CD4-positive, alpha-beta T cell treated with Interferon gamma for 1 hour (primary cell): Measurements from ENCODE around the gene STK24.
A peak's percentile ranks its signal among the peaks of the same experiment; 100 is the strongest.
"Not testable (repeated sequence)": the region's sequence is repeated elsewhere in the genome, so short reads cannot be mapped to it uniquely, and the experiment has no call there.

Experiments
- DNase-seq: peaks from one replicate; pipeline ENCODE4 v3.0.0-alpha.2; 2020

The STK24 gene

DNA sequence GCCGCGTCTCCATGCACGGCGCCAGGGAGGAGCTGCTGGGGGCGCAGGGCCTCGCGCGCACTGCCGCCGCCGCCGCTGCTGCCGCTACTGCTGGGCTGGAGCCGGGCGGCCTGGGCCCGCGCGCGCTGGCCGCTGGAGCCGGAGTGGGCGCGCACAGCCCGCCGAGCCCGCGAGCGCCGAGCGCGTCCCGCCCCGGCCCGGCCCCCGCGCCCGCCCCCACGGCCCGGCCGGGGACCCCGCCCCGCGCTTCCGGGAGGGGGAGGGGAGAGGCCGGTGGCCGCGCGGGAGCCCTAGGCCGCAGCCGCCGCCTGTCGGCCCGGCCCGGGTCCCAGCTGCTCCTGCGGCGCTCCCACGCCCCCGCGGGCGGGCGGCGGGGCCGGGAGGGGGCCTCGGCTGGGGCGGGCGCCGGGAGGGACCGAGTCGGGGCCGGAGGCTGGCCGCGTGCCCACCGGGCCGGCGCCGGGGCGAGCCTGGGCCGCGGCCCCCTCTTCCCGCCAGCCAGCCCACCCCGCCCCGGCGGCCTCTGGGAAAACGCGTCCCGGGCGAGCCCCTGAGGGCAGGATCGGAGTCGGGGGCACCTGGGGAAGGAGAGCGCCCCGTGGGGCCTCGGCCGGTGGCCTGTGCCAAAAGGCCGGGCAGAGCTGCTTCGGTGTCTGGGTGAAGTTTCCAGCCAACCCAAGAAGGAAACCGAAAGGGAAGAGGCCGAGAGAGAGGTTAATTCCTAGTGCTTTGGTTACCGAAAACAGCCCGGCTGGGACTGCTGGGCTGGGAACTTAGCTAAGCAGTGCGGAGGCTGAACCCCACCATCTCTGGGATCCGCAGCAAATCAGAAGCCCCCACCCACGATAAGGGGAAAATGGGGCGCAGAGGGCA is at the start of gene STK24:
Gene STK24 (minus strand): TSS at position 145 of the 873 bp plus-strand sequence. CDS start 321 bp downstream, outside the sequence.
- peak; percentile 62 for DNase-seq

DNA sequence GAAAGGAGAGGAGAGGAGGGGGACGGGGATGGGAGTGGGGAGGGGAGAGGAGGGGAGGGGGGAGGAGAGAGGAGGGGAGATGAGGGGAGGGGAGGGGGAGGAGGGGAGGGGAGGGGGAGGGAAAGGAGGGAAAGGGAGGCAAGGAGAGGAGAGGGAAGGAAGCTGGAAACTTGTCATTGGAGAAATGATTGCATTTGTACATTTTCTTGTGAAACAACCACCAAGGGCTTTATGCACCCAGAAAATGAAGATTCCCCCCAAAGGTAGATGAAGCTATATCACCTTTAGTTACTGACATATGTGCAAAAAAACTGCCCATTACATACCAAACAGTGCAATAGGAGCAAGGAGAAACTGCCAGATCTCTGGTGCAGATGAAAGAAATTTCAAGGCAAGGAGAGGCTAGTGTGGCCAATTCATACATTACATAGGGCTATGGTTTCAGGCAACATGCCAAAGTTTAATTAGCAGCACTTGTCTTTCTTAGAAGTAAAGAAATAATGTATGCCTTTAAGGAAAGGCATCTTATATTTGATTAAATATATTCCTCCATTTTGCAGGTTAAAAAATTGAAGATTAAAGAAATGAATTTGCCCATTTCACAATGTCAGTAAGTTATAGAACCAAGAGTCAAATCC is 49.5 kb upstream of the STK24 start:
- no peak for DNase-seq

DNA sequence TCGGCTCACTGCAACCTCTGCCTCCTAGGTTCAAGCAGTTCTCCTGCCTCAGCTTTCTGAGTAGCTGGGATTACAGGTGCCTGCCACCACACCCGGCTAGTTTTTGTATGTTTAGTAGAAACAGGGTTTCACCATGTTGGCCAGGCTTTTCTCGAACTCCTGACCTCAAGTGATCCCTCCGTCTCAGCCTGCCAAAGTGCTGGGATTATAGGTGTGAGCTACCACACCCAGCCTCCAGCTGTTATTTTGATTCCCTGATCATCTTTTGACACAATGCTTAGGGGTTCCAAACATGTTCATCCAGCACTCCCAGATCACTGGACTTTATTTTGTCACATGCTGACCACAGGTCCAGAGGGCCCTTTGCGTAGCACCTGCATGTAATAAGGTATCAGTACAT is 47.7 kb upstream of the STK24 start:
- not testable (repeated sequence) for DNase-seq

DNA sequence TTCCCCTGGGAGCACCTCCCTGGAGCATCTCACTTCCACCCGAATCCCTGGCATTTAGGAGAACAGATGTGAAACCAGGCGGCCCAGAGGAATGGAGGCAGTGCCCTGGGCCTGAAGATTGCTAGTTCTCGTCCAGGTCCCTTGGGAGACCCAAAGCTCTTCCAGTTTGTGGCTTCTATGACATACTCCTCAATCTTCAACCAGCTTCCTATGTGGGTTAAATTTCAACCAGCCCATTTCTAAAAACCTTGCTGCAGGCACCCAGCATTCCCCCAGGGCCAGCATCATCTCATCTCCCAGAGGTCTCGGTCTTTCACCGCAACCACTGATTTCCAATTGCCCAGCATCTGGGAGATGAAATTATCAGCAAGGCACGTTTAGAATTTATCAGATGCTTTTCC is 46.0 kb upstream of the STK24 start:
- no peak for DNase-seq

DNA sequence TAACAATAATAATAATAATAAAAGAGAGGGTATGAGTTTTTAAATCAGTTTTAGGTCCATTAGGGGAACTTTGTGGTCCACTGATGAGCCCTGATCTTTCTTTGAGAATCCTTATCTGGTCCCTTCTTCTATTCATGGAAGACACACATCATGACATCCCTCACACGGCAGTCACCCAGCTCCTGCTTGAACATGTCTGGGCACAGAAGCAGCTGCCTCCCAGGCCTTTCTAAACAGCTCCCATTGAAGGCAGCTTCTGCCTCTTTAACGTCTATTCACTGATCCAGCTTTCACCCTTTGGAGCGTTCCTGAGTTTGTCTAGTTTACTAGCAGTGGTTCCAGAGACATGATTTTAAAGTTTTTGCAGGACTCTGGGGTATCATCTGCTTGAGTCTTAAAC is 42.6 kb upstream of the STK24 start:
- no peak for DNase-seq

DNA sequence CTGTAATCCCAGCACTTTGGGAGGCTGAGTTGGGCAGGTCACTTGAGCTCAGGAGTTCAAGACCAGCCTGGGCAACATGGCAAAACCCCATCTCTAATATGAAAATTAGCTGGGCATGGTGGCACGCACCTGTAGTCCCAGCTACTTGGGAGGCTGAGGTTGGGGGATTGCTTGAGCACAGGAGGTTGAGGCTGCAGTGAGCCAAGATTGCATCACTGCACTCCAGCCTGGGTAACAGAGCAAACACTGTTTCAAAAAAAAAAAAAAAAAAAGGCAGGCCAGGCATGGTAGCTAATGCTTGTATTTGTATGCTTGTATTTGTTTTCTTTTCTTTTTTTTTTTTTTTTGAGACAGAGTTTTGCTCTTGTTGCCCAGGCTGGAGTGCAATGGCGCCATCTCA is 38.7 kb upstream of the STK24 start:
- not testable (repeated sequence) for DNase-seq

DNA sequence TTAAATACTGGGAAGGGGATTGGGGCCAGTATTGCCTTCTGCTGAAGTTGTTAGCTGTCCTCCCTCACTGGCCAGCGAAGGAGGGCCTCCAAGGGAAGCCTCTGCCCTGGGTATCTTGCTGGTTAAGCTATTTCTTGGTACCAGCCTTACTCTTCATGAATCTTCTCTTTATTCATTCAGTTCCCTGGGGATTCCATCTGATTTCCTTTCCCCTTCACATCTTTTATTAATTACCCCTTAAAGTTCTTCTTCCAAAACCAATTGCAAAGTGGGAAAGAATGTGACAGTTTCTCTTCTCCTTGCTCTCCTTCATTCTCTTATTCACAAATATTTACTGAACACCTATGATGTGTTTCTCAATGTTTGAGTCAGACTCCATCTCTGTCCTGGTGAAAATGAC is 36.7 kb upstream of the STK24 start:
- DNase-seq = no peak

DNA sequence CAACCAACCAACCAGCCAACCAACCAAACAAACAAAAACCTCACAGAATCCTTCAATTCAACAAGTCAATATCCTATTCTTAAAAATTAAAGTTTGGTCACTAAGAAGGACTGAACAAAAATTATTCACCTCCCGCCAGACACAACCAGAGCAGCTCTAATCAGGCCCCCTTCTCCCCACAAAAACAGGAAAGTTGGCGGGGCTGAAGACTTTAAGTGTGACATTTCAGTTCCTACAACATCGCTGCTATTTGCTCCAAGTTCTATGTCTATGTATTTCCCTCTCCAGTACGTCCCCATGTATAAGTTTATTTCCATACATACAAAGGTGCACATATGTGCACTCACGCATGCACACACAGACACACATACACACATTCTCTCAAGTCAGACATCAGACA is 32.8 kb upstream of the STK24 start:
- no peak for DNase-seq

DNA sequence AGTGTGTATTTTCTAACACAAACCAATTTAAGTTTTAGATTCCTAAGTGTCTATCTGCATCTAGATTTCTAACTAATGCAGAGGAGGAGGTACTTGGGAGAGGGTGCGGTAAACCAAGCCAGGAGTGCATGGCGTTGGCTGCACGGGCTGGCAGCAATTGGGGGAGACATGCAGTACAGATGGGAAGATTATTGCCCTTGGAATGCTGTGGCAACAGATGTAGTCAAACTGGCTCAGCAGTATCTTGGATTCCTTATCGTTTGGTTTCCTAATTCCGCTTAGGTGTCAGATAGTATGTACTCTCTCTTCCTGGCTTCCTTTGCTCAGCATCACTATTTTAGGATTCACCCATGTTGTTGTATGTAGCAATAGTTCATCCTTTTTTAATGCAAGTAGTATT is 29.4 kb upstream of the STK24 start:
- no peak for DNase-seq

DNA sequence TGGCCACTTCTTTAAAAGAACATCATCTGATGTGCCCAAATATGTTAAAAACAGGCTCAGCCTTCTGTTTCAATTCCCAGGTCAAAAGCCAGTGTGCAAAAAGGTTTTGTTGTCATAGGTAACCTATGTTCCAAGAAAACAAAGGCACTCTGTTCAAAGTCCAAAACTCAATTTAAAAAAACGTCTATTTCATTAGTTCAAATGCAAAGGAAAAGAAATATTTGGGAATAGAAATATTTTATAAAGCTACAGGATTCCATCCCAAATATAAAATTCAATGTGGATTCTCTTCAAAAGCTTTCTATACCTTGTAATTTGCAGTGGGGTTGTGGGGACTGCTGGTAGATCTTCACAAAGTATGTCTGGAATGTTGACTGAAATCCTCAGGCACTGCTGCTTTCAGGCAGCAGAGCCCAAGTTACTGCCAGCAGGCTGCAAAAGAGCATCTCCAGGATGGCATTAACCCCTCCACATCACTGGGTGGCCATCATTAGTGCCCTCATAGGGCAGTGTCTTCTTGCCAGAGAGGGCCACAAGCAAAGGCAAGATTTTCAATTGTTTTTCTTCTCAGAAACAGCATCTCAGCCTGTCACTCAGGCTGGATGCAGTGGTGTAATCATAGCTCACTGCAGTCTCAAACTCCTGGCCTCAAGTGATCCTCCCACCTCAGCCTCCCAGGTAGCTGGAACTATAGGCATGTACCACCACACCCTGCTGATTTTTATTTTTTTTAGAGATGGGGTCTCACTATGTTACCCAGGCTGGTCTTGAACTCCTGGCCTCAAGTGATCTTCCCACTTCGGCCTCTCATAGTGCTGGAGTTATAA is 22.8 kb upstream of the STK24 start:
- DNase-seq = no peak

DNA sequence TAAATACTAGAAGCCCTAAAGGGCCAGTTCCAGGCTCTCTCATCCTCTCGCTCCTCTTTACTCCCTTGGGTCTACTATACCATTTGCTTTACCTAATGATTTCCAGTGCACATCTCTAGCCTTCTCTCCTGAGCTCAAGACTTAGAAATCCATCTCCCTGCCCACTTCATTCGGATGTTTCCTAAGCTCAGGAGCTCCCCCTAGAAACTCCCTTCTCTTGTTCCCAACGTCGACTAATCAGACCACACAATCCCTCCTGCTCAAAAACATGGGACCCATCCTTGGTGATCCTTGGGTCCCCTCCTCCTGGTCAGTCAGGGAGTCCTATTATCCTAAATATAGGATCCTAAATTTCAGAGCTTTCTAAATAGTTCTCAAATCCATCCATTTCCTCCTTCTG is 21.1 kb upstream of the STK24 start:
- no peak for DNase-seq

DNA sequence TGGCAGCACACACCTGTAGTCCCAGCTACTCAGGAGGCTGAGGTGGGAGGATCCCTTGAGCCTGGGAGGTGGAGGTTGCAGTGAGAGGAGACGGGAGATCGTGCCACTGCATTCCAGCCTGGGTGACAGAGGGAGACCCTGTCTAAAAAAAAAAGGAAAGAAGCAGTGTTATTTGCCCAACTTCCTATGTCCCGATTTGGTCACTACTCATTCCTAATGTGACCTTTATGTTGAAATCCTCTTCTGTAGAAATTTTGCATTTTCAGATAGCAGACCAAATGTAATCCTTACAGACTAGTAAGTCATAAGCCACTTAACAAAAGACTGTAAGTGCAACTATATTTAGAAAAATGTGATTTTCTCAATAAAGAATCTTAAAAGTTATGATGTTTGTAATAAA is 18.2 kb upstream of the STK24 start:
- no peak for DNase-seq

DNA sequence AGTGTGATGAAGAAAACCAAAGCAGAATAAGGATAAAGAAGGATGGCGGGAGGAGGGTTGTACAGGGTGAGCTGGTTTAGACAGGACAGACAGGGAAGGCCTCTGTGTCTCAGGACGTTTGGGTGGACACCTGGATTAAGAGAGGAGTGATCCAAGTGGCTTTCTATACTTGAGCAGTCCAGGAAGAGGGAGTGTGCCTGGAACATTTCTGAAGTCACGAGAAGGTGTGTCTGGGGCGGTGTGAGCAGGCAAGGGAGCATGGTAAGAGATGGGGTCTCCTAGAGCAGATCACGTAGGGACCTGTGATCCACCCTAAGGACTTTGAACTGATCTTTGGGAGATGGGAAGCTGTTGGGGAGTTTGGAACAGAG is 15.4 kb upstream of the STK24 start:
- DNase-seq = no peak

DNA sequence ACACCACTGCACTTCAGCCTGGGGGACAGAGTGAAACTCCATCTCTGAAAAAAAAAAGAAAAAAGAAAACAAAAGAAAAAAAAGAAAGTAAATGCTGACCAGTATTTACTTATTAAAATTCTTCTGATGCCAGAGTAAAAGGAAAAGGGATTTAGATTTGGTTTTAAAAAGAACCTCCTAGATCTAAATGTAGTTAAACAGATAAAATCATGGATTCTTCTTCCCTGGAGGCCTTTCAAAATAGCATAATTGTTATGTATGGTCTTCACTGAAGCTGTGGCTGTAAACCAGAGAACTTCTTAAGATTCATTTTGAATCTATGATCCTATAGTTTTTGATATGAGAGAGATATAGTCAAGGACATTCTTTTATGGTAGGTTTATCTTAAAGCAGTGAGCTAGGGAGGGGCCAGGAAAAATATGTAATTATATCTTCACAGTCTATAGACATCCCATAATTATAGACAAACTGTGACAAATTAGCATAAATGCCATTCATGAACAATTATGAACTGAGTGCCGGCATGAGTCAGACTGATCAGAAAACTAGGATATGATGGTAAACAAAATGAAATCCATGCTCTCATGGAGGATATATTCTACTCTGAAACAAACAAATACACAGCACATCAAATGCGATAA is 14.9 kb upstream of the STK24 start:
- DNase-seq = no peak

DNA sequence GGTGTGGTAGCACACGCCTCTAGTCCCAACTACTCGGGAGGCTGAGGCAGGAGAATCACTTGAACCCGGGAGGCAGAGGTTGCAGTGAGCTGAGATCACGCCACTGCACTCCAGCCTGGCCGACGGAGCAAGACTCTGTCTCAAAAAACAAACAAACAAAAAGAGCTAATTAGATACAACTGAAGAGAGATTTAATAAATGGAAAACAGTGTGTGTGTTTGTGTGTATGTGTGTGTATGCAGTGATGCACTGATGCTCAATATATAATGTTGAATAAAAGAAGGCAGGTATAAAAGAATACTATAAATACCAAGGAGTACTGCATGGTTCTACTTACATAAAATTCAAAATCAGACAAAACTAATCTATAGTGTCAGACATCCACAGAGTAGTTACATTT is 13.6 kb upstream of the STK24 start:
- DNase-seq = not testable (repeated sequence)

DNA sequence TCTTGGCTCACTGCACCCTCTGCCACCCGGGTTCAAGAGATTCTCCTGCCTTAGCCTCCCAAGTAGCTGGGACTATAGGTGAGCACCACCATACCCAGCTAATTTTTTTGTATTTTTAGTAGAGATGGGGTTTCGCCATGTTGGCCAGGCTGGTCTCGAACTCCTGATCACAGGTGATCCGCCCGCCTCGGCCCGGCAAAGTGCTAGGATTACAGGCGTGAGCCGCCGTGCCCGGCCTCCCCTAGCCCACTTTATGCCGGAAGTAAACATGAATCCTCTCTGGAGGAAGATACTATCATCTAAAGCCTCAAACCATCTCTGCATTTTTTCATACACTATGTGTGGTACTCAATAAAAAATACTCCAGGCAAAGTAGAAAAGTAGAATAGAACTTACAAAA is 12.6 kb upstream of the STK24 start:
- not testable (repeated sequence) for DNase-seq

DNA sequence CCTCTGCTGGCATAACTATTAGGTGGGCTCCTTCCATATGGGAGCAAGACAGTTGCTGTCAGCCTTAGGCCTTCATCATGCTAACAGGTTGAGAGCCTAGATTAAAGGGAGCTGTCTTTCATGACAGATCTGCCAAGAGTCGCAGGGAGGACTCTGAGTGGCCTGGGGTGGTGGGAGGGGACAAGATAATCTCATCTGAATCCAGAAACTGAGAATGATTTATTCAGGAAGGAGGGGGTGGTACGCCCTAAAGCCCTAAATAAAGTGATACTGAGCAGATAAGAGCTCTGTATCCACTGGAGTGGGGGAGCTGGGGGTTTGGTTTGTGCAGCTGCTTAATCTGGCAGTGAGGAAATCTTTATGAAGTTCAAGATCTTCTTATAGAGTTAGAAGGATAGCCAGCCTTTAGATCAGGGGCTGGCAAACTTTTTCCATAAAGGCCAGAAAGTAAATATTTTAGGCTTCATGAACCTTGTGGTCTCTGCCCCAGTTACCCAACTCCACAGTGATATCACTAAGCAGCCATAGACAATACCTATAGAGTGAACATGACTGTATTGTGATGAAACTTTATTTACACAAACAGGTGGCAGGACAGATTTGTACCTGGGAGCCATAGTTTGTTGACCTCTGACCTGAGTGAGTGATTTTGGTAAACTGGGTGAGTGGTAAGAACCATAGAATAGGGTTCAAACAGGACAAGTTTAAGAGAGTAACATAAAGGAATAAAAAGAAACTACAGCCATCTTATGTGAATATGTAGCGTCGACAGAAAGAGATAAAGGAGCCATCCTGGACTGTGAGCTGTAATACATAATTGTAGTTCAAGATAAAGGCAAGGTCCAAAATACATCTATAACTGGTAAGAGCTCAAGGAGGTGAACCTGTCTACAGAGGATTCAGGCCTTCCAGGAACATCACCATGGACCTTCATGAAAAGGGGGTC is 9.8 kb upstream of the STK24 start:
- DNase-seq = no peak

DNA sequence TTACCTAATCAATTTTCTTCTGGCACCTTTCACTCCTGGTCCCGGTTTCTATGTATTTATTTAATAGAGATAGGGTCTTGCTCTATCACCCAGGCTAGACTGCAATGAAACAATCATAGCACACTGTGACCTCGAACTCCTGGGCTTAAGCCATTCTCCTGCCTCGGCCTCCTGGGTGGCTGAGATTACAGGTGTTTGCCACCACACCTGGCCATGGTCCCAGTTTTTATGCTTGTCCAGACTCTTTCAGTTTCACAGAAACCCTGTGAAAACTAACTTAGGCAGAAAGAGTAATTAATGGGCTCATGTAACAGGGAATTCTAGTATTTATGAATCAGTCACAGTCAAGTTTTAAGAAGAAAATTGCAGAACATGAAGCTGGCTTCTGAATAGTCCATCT is 9.0 kb upstream of the STK24 start:
- DNase-seq = no peak

DNA sequence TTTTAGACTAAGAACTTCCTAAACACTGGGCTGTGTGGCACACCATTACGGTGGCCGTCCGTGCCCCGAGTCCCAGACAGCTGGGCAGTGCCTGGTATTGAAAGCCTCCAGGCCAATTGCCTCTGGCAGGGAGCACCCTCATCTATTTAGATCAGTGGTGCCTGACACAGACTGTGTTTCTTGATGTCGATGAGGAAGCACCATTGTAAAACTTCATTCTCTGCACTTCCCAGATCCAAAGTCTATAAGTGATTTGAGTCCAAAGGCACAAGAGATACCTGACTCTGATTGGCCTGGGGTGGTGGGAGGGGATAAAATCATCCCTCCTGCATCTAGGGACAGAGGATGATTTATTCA is 8.5 kb upstream of the STK24 start:
- no peak for DNase-seq

DNA sequence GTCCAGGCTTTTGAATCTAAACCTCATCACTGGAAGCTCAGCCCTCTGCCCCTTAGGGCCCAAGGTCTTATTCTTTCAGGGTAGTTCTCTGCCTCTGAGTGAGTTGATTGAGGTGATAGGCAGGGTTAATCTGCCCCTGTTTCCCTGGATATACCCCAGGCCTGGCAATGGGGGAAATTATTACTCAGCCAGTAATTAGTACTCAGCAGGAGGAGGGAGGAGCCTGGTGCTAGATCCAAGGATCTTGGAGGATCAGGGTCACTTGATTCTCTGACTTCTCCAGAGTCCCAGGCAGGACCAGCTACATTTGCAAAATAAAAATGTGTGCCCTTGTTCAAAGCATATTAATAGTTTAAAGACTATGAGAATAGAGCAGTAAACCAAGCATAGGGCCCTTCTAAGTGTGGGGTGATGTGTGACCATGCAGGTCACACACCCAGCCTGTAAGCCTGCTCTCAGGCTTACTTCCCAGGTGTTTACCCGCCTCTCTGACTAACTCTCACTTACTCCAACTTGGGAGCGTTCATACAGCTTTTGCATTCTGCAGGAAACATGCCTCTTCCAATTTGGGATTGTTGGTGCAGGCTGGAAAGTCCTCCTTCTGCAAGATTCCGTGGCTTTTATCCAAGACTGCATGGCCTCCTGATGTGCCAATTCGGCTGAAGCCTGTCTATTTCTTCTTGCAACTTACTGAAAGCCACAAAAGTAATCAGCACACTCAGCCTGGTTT is 7.9 kb upstream of the STK24 start:
- no peak for DNase-seq

DNA sequence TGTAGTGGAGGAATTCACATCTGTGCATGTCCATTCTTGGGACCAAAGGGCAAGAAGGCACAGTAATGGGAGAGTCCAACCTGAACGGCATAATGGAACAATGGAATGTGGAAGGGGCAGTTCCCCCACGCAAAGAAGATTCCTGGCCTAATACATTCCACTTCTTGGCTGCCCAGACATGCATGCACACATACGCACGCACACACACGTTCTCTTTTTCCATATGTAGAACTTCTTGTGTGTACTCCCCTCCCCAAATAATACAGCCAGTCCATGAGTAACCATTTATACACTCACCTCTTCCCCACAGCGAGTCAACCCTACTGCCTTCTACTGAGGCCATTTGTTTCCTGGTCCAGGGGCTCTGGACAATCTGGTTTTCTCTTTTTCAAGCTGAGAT is 6.0 kb upstream of the STK24 start:
- no peak for DNase-seq
